ENCODE data around the gene NEURL4.
"Not testable (repeated sequence)": the region's sequence is repeated elsewhere in the genome, so short reads cannot be mapped to it uniquely, and the experiment has no call there.

NEURL4 gene

GRCh38 chr17:7328840-7329373 lies at the start of gene NEURL4:
Gene NEURL4 (minus strand): TSS chr17:7329335. CDS start chr17:7329312, 23 bp downstream.
- DNase-seq, result no peak

- no peak for DNase-seq
Observed at GRCh38 chr17:7374353-7374752, 45.2 kb upstream of the NEURL4 start.

- no peak for DNase-seq
Observed at GRCh38 chr17:7370853-7371252, 41.7 kb upstream of the NEURL4 start.

- no peak for DNase-seq
Observed at GRCh38 chr17:7369825-7370224, 40.7 kb upstream of the NEURL4 start.

- DNase-seq, result not testable (repeated sequence)
Observed at GRCh38 chr17:7368599-7368994, 39.5 kb upstream of the NEURL4 start.

- DNase-seq, result no peak
Observed at GRCh38 chr17:7367918-7368598, 38.9 kb upstream of the NEURL4 start.

GRCh38 chr17:7367083-7367482 lies 37.9 kb upstream of the NEURL4 start:
- no peak for DNase-seq

- not testable (repeated sequence) for DNase-seq
Observed at GRCh38 chr17:7365963-7366362, 36.8 kb upstream of the NEURL4 start.

- no peak for DNase-seq
Observed at GRCh38 chr17:7363311-7363710, 34.2 kb upstream of the NEURL4 start.

- no peak for DNase-seq
Observed at GRCh38 chr17:7361906-7362305, 32.8 kb upstream of the NEURL4 start.

- DNase-seq, result no peak
Observed at GRCh38 chr17:7357381-7357780, 28.2 kb upstream of the NEURL4 start.

- no peak for DNase-seq
Observed at GRCh38 chr17:7356756-7357155, 27.6 kb upstream of the NEURL4 start.

- DNase-seq, result peak; percentile 33
Observed at GRCh38 chr17:7356072-7356549, 27.0 kb upstream of the NEURL4 start.

- DNase-seq, result no peak
Observed at GRCh38 chr17:7355573-7355972, 26.4 kb upstream of the NEURL4 start.

GRCh38 chr17:7355053-7355452 lies 25.9 kb upstream of the NEURL4 start, which contains the start of gene TMEM95:
Gene TMEM95 (plus strand): TSS chr17:7355156. CDS start chr17:7355205, 49 bp downstream.
- DNase-seq, result no peak

- DNase-seq, result no peak
Observed at GRCh38 chr17:7354262-7354843, 25.2 kb upstream of the NEURL4 start.

GRCh38 chr17:7352910-7353635 lies 23.9 kb upstream of the NEURL4 start:
- DNase-seq, result no peak

GRCh38 chr17:7352503-7352889 lies 23.4 kb upstream of the NEURL4 start:
- no peak for DNase-seq

GRCh38 chr17:7351665-7352502 lies 22.7 kb upstream of the NEURL4 start, which contains the start of gene KCTD11:
Gene KCTD11 (plus strand): TSS chr17:7352162.
- DNase-seq, result no peak

- DNase-seq, result no peak
Observed at GRCh38 chr17:7348478-7349242, 19.5 kb upstream of the NEURL4 start.

GRCh38 chr17:7347630-7348477 lies 18.7 kb upstream of the NEURL4 start:
- no peak for DNase-seq
